ENCODE measurements around the gene SEC24A. TPM values are rescaled to one million over a fixed set of nuclear protein-coding genes. Genes with fewer than 3 reads are reported as not detected.

Gene SEC24A
- polyA plus RNA-seq, 1 of the 3 experiments (the other 2 are of a cell fraction): 7.4 TPM

DNA sequence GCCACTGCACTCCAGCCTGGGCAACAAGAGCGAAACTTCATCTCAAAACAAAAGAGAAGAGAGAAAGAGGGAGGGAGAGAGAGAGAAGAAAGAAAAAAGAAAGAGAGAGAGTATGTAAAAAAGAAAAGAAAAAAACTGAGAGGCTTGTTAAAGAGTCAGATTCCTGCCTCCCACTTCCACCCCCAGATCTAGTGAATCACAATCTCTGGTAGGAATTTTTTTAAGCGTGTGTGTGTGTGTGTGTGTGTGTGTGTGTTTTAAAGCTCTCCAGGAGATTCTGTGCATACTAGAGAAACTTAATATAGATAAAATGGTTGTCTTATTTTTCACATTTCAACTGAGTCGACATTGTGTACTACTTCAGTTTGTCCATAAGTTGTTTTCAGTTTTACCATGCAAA, 48.0 kb upstream of the SEC24A start (continued):
- TF ChIP-seq, protein P1, sequence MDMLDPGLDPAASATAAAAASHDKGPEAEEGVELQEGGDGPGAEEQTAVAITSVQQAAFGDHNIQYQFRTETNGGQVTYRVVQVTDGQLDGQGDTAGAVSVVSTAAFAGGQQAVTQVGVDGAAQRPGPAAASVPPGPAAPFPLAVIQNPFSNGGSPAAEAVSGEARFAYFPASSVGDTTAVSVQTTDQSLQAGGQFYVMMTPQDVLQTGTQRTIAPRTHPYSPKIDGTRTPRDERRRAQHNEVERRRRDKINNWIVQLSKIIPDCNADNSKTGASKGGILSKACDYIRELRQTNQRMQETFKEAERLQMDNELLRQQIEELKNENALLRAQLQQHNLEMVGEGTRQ (IDR thresholded peaks at IDR 0.05; ENCODE audit: borderline replicate concordance, low read depth, low read length): no peak
- TF ChIP-seq TAF1 (IDR thresholded peaks at IDR 0.05; ENCODE audit: borderline replicate concordance, low read depth, low read length) (no peak), FOXJ3 (CRISPR knock-in tag; IDR thresholded peaks at IDR 0.05) (no peak), FOXM1 (IDR thresholded peaks at IDR 0.05; ENCODE audit: low read depth) (no peak)
- TF ChIP-seq, protein P2, sequence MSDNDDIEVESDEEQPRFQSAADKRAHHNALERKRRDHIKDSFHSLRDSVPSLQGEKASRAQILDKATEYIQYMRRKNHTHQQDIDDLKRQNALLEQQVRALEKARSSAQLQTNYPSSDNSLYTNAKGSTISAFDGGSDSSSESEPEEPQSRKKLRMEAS (IDR thresholded peaks at IDR 0.05; ENCODE audit: low read depth): no peak
- TF ChIP-seq, protein P3, sequence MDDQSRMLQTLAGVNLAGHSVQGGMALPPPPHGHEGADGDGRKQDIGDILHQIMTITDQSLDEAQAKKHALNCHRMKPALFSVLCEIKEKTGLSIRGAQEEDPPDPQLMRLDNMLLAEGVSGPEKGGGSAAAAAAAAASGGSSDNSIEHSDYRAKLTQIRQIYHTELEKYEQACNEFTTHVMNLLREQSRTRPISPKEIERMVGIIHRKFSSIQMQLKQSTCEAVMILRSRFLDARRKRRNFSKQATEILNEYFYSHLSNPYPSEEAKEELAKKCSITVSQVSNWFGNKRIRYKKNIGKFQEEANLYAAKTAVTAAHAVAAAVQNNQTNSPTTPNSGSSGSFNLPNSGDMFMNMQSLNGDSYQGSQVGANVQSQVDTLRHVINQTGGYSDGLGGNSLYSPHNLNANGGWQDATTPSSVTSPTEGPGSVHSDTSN (IDR thresholded peaks at IDR 0.05): no peak

DNA sequence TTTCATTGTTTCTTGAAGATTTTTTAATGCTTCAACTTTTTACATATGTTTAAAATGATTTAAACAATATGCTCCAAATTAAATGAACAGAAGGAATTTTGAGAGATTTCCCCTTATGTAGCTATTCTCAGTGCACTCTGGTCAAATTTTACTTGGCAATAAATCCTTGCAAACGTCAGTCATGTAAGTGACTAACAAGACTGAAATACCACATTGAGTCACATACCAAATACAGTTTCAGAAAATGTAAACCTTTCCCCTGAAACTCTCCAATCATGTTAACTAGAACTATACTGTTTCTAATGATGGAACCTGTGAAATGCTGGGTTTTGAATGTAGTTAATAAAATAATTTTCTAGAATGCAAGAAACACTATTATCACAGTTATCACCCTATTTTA, 45.5 kb upstream of the SEC24A start:
- H4K20me1 ChIP-seq (ENCODE audit: insufficient read depth): no peaks in the 10 kb centered on the region
- TF ChIP-seq RAD21 (IDR thresholded peaks at IDR 0.05; ENCODE audit: low read length): no peak
- TF ChIP-seq TAF1 (IDR thresholded peaks at IDR 0.05; ENCODE audit: borderline replicate concordance, low read depth, low read length): no peak
- TF ChIP-seq, protein P3 (IDR thresholded peaks at IDR 0.05): peak; percentile 82
- TF ChIP-seq MEF2A (IDR thresholded peaks at IDR 0.05; ENCODE audit: borderline replicate concordance, low read depth): 0 out of 2 replicates have a peak, but pooled peaks have one; percentile 18
- TF ChIP-seq GABPA (IDR thresholded peaks at IDR 0.05; ENCODE audit: low read depth): no peak
- no peaks in the 10 kb centered on the region for H3K9me2 ChIP-seq
- WGBS (ENCODE audit: low lambda C conversion rate): 19% methylated on average over 1 of the region's 1 CpG
- POLR2A ChIA-PET: no interaction called here
- no peaks in the 10 kb centered on the region for H3K9me3 ChIP-seq
- no peak for DNase-seq
- H3K4me3 ChIP-seq (ENCODE audit: low read depth in 2 of 2, low read length in 1 of 2): no peak overlapping the region
- no peaks in the 10 kb centered on the region for H3K79me2 ChIP-seq (ENCODE audit: insufficient read depth)
- no peaks in the 10 kb centered on the region for H3K27me3 ChIP-seq (ENCODE audit: insufficient read depth)
- H3K27ac ChIP-seq (ENCODE audit: low read depth in 2 of 2, low read length in 1 of 2): peak overlapping the region in 1 of 2 experiments; percentile 52; a peak in 2 of 4 replicates
- H3K4me2 ChIP-seq: no peak overlapping the region
- no peak overlapping the region for H3K9ac ChIP-seq
- peaks cover 39% of the 10 kb centered on the region for H3F3A ChIP-seq (replicated peaks; ENCODE audit: insufficient read depth)
- H3K4me1 ChIP-seq (ENCODE audit: control insufficient read depth in 1 of 2, insufficient read depth in 2 of 2, low read depth in 1 of 2, low read length in 1 of 2): no peaks in the 10 kb centered on the region
- peaks cover 34 to 38% of the 10 kb centered on the region in 2 experiments for H3K36me3 ChIP-seq (replicated peaks in 1 of 2; ENCODE audit: control insufficient read depth in 1 of 2, insufficient read depth in 2 of 2, low read length in 1 of 2)
- no peak overlapping the region for H2AFZ ChIP-seq (ENCODE audit: low read depth)
- CTCF ChIA-PET: interaction anchor here (1.3 kb wide), 1 partner anchor 16 kb away, joined by 7 read pairs; no protein-coding TSS in a partner anchor

DNA sequence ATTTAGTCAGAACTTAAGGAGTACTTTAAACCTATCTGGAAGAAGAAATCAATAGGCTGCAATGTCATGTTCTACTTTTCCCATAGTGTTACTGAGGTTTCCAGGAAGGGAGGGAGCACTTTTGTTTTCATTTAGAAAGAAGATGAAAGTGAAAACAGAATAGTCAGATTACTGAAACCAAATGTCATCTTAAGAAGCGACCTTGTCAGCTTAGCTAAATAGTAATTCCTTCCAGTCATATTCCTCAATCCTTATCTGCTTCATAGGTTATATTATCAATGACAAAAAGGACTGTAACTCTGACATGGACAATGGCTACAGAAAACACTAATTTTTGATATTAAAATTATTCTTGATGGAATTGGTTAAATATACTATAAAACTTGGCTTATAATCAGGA, 43.7 kb upstream of the SEC24A start:
- Histone ChIP-seq H4K20me1 (ENCODE audit: insufficient read depth) (no peaks in the 10 kb centered on the region), H3K36me3 (replicated peaks in 1 of 2; ENCODE audit: control insufficient read depth in 1 of 2, insufficient read depth in 2 of 2, low read length in 1 of 2) (peaks cover 52 to 53% of the 10 kb centered on the region in 2 experiments), H3K9me2 (no peaks in the 10 kb centered on the region), H3K9me3 (no peaks in the 10 kb centered on the region), H3K4me1 (ENCODE audit: control insufficient read depth in 1 of 2, insufficient read depth in 2 of 2, low read depth in 1 of 2, low read length in 1 of 2) (no peaks in the 10 kb centered on the region), H3K27ac (ENCODE audit: low read depth in 2 of 2, low read length in 1 of 2) (no peak overlapping the region), H2AFZ (ENCODE audit: low read depth) (no peak overlapping the region), H3F3A (replicated peaks; ENCODE audit: insufficient read depth) (peaks cover 39% of the 10 kb centered on the region), H3K27me3 (ENCODE audit: insufficient read depth) (no peaks in the 10 kb centered on the region), H3K79me2 (ENCODE audit: insufficient read depth) (no peaks in the 10 kb centered on the region), H3K9ac (no peak overlapping the region), H3K4me2 (no peak overlapping the region), H3K4me3 (ENCODE audit: low read depth in 2 of 2, low read length in 1 of 2) (no peak overlapping the region)
- ChIA-PET POLR2A (no interaction called here), CTCF (interaction anchor here (2.7 kb wide), 1 partner anchor 17 kb away, joined by 11 read pairs; no protein-coding TSS in a partner anchor)
- TF ChIP-seq NFIC (IDR thresholded peaks at IDR 0.05; ENCODE audit: borderline replicate concordance): no peak
- no peak for TF ChIP-seq EP300 (IDR thresholded peaks at IDR 0.05; ENCODE audit: borderline replicate concordance in 1 of 2, low read depth in 1 of 2, low read length in 1 of 2)
- no peak for TF ChIP-seq TAF1 (IDR thresholded peaks at IDR 0.05; ENCODE audit: borderline replicate concordance, low read depth, low read length)
- TF ChIP-seq, protein P4, sequence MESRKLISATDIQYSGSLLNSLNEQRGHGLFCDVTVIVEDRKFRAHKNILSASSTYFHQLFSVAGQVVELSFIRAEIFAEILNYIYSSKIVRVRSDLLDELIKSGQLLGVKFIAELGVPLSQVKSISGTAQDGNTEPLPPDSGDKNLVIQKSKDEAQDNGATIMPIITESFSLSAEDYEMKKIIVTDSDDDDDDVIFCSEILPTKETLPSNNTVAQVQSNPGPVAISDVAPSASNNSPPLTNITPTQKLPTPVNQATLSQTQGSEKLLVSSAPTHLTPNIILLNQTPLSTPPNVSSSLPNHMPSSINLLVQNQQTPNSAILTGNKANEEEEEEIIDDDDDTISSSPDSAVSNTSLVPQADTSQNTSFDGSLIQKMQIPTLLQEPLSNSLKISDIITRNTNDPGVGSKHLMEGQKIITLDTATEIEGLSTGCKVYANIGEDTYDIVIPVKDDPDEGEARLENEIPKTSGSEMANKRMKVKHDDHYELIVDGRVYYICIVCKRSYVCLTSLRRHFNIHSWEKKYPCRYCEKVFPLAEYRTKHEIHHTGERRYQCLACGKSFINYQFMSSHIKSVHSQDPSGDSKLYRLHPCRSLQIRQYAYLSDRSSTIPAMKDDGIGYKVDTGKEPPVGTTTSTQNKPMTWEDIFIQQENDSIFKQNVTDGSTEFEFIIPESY (IDR thresholded peaks at IDR 0.05; ENCODE audit: borderline replicate concordance, low read depth): no peak
- TF ChIP-seq GABPA (IDR thresholded peaks at IDR 0.05; ENCODE audit: low read depth): no peak
- TF ChIP-seq, protein P2 (IDR thresholded peaks at IDR 0.05; ENCODE audit: low read depth): no peak
- TF ChIP-seq POLR2AphosphoS5 (IDR thresholded peaks at IDR 0.05; ENCODE audit: low read depth, low read length): no peak
- TF ChIP-seq GATA2 (CRISPR knock-in tag; IDR thresholded peaks at IDR 0.05): no peak
- TF ChIP-seq JUND (IDR thresholded peaks at IDR 0.05): no peak
- no peak for TF ChIP-seq EZH2phosphoT487 (IDR thresholded peaks at IDR 0.05; ENCODE audit: borderline replicate concordance, low read depth)
- no peak for TF ChIP-seq MXI1 (IDR thresholded peaks at IDR 0.05; ENCODE audit: low read depth, low read length)
- no peak for TF ChIP-seq SIN3A (IDR thresholded peaks at IDR 0.05; ENCODE audit: borderline replicate concordance, low read depth, low read length)
- 97% methylated on average over 1 of the region's 1 CpG for WGBS (ENCODE audit: low lambda C conversion rate)
- no peak for DNase-seq
